ENCODE measurements around the gene ABI2. TPM values are rescaled to one million over a fixed set of nuclear protein-coding genes. Genes with fewer than 3 reads are reported as not detected.

Gene ABI2
- total and polyA plus RNA-seq, 2 of the 4 experiments (the other 2 are of a cell fraction), result 35.7 to 54.0 TPM

DNA sequence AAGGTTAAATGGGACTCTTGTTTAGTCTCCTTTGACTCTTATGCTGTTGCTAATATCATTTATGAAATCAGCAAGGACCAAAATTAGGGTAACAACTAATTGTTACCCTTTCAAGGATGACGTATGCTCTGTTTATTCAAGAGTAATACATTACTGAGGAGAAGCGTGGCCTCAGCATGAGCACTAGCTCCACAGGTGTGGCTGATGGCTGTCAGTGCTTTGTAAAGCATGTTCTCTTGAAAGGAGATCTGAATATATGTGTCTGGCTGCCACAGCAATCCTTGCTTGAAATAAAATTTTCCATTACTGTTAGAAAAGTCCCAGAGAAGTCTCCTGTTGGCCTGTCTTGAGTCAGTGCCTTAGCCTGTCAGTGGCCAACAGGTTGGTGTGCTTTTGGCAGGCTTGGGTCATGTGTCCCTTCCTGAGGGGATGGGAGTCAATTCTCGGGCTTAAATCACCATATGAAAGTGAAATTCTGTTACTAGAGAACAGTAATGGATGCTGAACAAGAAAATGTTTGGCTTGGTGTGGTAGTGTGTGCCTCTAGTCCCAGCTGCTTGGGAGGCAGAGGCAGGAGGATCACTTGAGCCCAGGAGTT lies 32.7 kb downstream of the ABI2 start:
- Histone ChIP-seq H4K5ac (ENCODE audit: low read depth, low read length) (no peak overlapping the region), H4K8ac (ENCODE audit: low read depth in 2 of 2, low read length in 2 of 2) (no peak overlapping the region), H3K4me2 (ENCODE audit: low read depth, low read length) (no peak overlapping the region), H3K79me1 (ENCODE audit: low read depth in 1 of 2, low read length in 2 of 2) (peaks cover 40 to 56% of the 10 kb centered on the region in 2 experiments), H3K14ac (replicated peaks; ENCODE audit: low read depth, low read length) (no peak overlapping the region), H2BK15ac (ENCODE audit: low read depth, low read length) (no peak overlapping the region), H3K9me3 (ENCODE audit: control insufficient read depth, insufficient read depth, low read length) (no peaks in the 10 kb centered on the region), H3K27ac (ENCODE audit: insufficient read depth, low read length) (no peak overlapping the region), H3K23ac (ENCODE audit: low read depth, low read length) (no peak overlapping the region), H3K56ac (ENCODE audit: extremely low read depth, insufficient read depth, low read length) (no peak overlapping the region), H3K18ac (ENCODE audit: low read depth, low read length) (no peak overlapping the region), H3K4me1 (ENCODE audit: control insufficient read depth, insufficient read depth, low read length) (no peaks in the 10 kb centered on the region), H3K9ac (ENCODE audit: low read depth, low read length) (no peak overlapping the region), H2AK5ac (ENCODE audit: low read depth, low read length) (no peak overlapping the region), H3K4me3 (ENCODE audit: insufficient read depth, low read depth, low read length) (no peak overlapping the region), H2AK9ac (replicated peaks; ENCODE audit: low read depth, low read length, poor library complexity) (no peak overlapping the region), H4K91ac (ENCODE audit: insufficient read depth, low read depth, low read length) (no peak overlapping the region), H2AFZ (replicated peaks; ENCODE audit: low read length, poor library complexity) (no peak overlapping the region), H3K27me3 (ENCODE audit: control insufficient read depth, insufficient read depth, low read length) (no peaks in the 10 kb centered on the region), H3K4ac (ENCODE audit: low read depth, low read length) (no peak overlapping the region), H2BK20ac (ENCODE audit: low read depth, low read length) (no peak overlapping the region), H4K20me1 (ENCODE audit: insufficient read depth, low read length) (peaks cover 6% of the 10 kb centered on the region; the same call in 1 of the 2 replicates), H2BK5ac (ENCODE audit: low read depth, low read length, poor library complexity, severe bottlenecking) (no peak overlapping the region), H2BK120ac (ENCODE audit: low read depth, low read length) (no peak overlapping the region), H3K9me1 (ENCODE audit: insufficient read depth, low read length) (0 out of 2 replicates have a peak, but pooled peaks cover 2% of the 10 kb centered on the region), H3K36me3 (ENCODE audit: control insufficient read depth, insufficient read depth, low read length) (no peaks in the 10 kb centered on the region)
- ChIA-PET POLR2A (ENCODE audit: unreplicated experiment) (no interaction called here), CTCF (no interaction called here)
- TF ChIP-seq BHLHE40 (IDR thresholded peaks at IDR 0.05; ENCODE audit: low read depth, low read length) (no peak), CTCF (conservative IDR thresholded peaks at IDR 0.05; ENCODE audit: low read depth, low read length) (no peak), NFE2L2 (IDR thresholded peaks at IDR 0.05; ENCODE audit: low read depth, low read length) (no peak), MAFK (IDR thresholded peaks at IDR 0.05; ENCODE audit: low read depth, low read length) (no peak), MAZ (IDR thresholded peaks at IDR 0.05; ENCODE audit: borderline replicate concordance, low read depth, low read length) (no peak), POLR2A (IDR thresholded peaks at IDR 0.05; ENCODE audit: low read depth, low read length) (no peak), RFX5 (IDR thresholded peaks at IDR 0.05; ENCODE audit: low read depth, low read length) (no peak), CEBPB (IDR thresholded peaks at IDR 0.05; ENCODE audit: low read depth, low read length) (no peak), RAD21 (IDR thresholded peaks at IDR 0.05; ENCODE audit: low read length) (no peak), CHD1 (IDR thresholded peaks at IDR 0.05; ENCODE audit: low read depth, low read length) (no peak), USF2 (IDR thresholded peaks at IDR 0.05; ENCODE audit: low read depth, low read length) (no peak), RCOR1 (IDR thresholded peaks at IDR 0.05; ENCODE audit: insufficient replicate concordance, low read length) (no peak)
- WGBS, 2 experiments (ENCODE audit: extremely low coverage in 2 of 2, insufficient read length in 1 of 2), result no CpG with 5 or more reads among the region's 3 CpGs
- dilution Hi-C loops (cut with HindIII; ENCODE audit: low sequenced_read_pairs, unreplicated experiment), result no loop called here
- ATAC-seq (ENCODE audit: low read depth) (no peak), DNase-seq (peak; percentile 19)
- intact Hi-C loops (cut with micrococcal nuclease), result no loop called here
- BruUV-seq (replicated peaks), result no TSS peak
- in situ Hi-C loops (cut with MboI; ENCODE audit: low sequenced_read_pairs), result no loop called here
